Body of pancreas (tissue), 4 donors: ENCODE data around the gene ABCB6. TPM values are rescaled to one million over a fixed set of nuclear protein-coding genes. Genes with fewer than 3 reads are reported as not detected.
A peak's percentile ranks its signal among the peaks of the same experiment; 100 is the strongest.

Experiments
- ATAC-seq: fragments of 150-250 bp; one replicate; pipeline ENCODE4 v1.9.1; 2016
- DNase-seq, 4 donors: peaks; one replicate each; pipeline ENCODE4 v3.0.0-alpha.2; 2019
- H3K27ac ChIP-seq, 4 donors: fragments of 200-600 bp; sonication (generic); 1 replicate in 3 of 4; 2 replicates in 1 of 4; pipeline versions ENCODE4 v1.5.1 to v1.6.1; 2016 to 2019; ENCODE audit warnings: mild to moderate bottlenecking in 1 of 4, mixed read lengths in 1 of 4, moderate library complexity in 1 of 4
- H3K27me3 ChIP-seq, 2 donors: fragments of 200-600 bp; sonication (generic); one replicate each; pipeline ENCODE4 v1.6.0; 2016; ENCODE audit warnings: mild to moderate bottlenecking in 1 of 2
- H3K36me3 ChIP-seq, 2 donors: fragments of 200-600 bp; sonication (generic); replicated peaks in 1 of 2; 2 replicates each; pipeline ENCODE4 v1.5.1; 2016; ENCODE audit warnings: low read depth in 2 of 2; ENCODE audit not compliant: insufficient read depth in 1 of 2
- H3K4me1 ChIP-seq: fragments of 200-600 bp; sonication (generic); one replicate; pipeline ENCODE4 v1.6.0; 2016
- H3K4me3 ChIP-seq, 2 donors: fragments of 200-600 bp; sonication (generic); 1 replicate in 1 of 2; 2 replicates in 1 of 2; pipeline ENCODE4 v1.5.1; 2016 to 2019
- H3K9me3 ChIP-seq, 3 donors: fragments of 200-600 bp; sonication (generic); 1 replicate in 2 of 3; 2 replicates in 1 of 3; pipeline ENCODE4 v1.5.1; 2016
- CTCF ChIP-seq, 7 experiments: fragments of 450-650 bp in 4 of 7; fragments of 200-600 bp in 3 of 7; sonication (generic) in 3 of 7; IDR thresholded peaks; one replicate each; pipeline ENCODE4 v1.5.1; 2016 to 2019; ENCODE audit warnings: antibody characterized with exemption in 7 of 7
- POLR2A ChIP-seq, 3 donors: fragments of 450-650 bp; IDR thresholded peaks; one replicate each; pipeline ENCODE4 v1.6.1; 2016; ENCODE audit warnings: antibody characterized with exemption in 3 of 3, mild to moderate bottlenecking in 2 of 3
- WGBS, 2 donors: methylation state at CpG; one replicate each; pipeline ENCODE4 v1.1.5; 2017; 5-methylcytosine and 5-hydroxymethylcytosine counted together
- intact Hi-C: fragments of 100-400 bp; cut with DNase I; formaldehyde crosslinking; loops from one replicate; pipeline ENCODE4 v1.15.1; 2023
- total RNA-seq, 2 donors: library from RNA; depleted of rRNA; stranded (reverse); fragments of >200 nt; gene quantifications; one replicate each; pipeline ENCODE4 v1.1.0, GENCODE V29; 2016

The ABCB6 gene
- total RNA-seq, 2 donors from 2014 or later = 10.5 to 11.7 TPM

GRCh38 chr2:219213026-219213415 lies 5.7 kb downstream of the ABCB6 start:
- Histone ChIP-seq H3K4me3 (no peak overlapping the region), H3K27me3 (no peaks in the 10 kb centered on the region), H3K4me1 (peaks cover 13% of the 10 kb centered on the region), H3K9me3 (no peaks in the 10 kb centered on the region), H3K36me3 (peaks cover 0 to 3% of the 10 kb centered on the region in 2 donors), H3K27ac (no peak overlapping the region)
- intact Hi-C loops = no loop called here
- DNase-seq = peak in 1 of 4 donors; percentile 3
- TF ChIP-seq POLR2A (IDR thresholded peaks at IDR 0.05) = no peak
- TF ChIP-seq CTCF (IDR thresholded peaks at IDR 0.05) = no peak
- ATAC-seq = no peak
- WGBS, 2 donors = 83 to 90% methylated on average over 7 to 8 of the region's 8 CpGs

GRCh38 chr2:219210886-219211362 lies 7.8 kb downstream of the ABCB6 start:
- H3K36me3 ChIP-seq = peaks cover 0 to 3% of the 10 kb centered on the region in 2 donors
- intact Hi-C loops = no loop called here
- no peak for DNase-seq

GRCh38 chr2:219210196-219210885 lies 8.4 kb downstream of the ABCB6 start:
- H3K27ac ChIP-seq = no peak overlapping the region

More at GRCh38 chr2:219210886-219211362, 7.8 kb downstream of the ABCB6 start:
- Histone ChIP-seq H3K4me3 (no peak overlapping the region), H3K4me1 (peaks cover 17% of the 10 kb centered on the region), H3K27me3 (no peaks in the 10 kb centered on the region), H3K27ac (no peak overlapping the region), H3K9me3 (no peaks in the 10 kb centered on the region)
- WGBS, 2 donors = 86 to 92% methylated on average over 9 of the region's 9 CpGs
- ATAC-seq = no peak
- TF ChIP-seq CTCF (IDR thresholded peaks at IDR 0.05) = no peak
- no peak for TF ChIP-seq POLR2A (IDR thresholded peaks at IDR 0.05)

GRCh38 chr2:219209236-219210195 lies 9.2 kb downstream of the ABCB6 start:
- Histone ChIP-seq H3K9me3 (no peaks in the 10 kb centered on the region), H3K27ac (no peak overlapping the region), H3K27me3 (no peaks in the 10 kb centered on the region), H3K36me3 (peaks cover 0 to 3% of the 10 kb centered on the region in 2 donors), H3K4me1 (peaks cover 19% of the 10 kb centered on the region), H3K4me3 (no peak overlapping the region)
- TF ChIP-seq POLR2A (IDR thresholded peaks at IDR 0.05) (no peak), CTCF (IDR thresholded peaks at IDR 0.05) (no peak)
- no peak for DNase-seq
- intact Hi-C loops = no loop called here
- ATAC-seq = no peak
- WGBS, 2 donors = 80 to 84% methylated on average over 17 to 18 of the region's 18 CpGs

More at GRCh38 chr2:219210196-219210885, 8.4 kb downstream of the ABCB6 start:
- no peak for DNase-seq
- 93 to 95% methylated on average over 17 to 24 of the region's 24 CpGs for WGBS, 2 donors
- no peak for TF ChIP-seq CTCF (IDR thresholded peaks at IDR 0.05)
- TF ChIP-seq POLR2A (IDR thresholded peaks at IDR 0.05) = no peak
- ATAC-seq = no peak
- intact Hi-C loops = no loop called here
- no peaks in the 10 kb centered on the region for H3K9me3 ChIP-seq
- H3K4me3 ChIP-seq = no peak overlapping the region
- H3K4me1 ChIP-seq = peaks cover 19% of the 10 kb centered on the region
- H3K36me3 ChIP-seq = peaks cover 0 to 3% of the 10 kb centered on the region in 2 donors
- no peaks in the 10 kb centered on the region for H3K27me3 ChIP-seq
